MM.1S (cell line): Measurements from ENCODE around the gene HEATR5A.

Source experiments
- DNase-seq: peaks from one replicate; pipeline ENCODE4 v3.0.0-alpha.2; 2015
- H2AFZ ChIP-seq: fragments of 300-600 bp; sonication (generic); 2 replicates; pipeline ENCODE4 v1.6.0; 2016; ENCODE audit warnings: antibody characterized with exemption, low read length
- H3F3A ChIP-seq: fragments of 300-600 bp; sonication (generic); 2 replicates; pipeline ENCODE4 v1.6.1; 2016; ENCODE audit warnings: mild to moderate bottlenecking, antibody characterized with exemption, low read length, moderate library complexity, mixed read lengths; ENCODE audit not compliant: insufficient read depth
- H3K27ac ChIP-seq: fragments of 300-600 bp; sonication (generic); 2 replicates; pipeline ENCODE4 v1.5.1; 2016; ENCODE audit warnings: mild to moderate bottlenecking, low read length
- H3K27me3 ChIP-seq: fragments of 300-600 bp; sonication (generic); replicated peaks from 2 replicates; pipeline ENCODE4 v1.6.0; 2016; ENCODE audit warnings: low read length; ENCODE audit not compliant: insufficient read depth
- H3K36me3 ChIP-seq: fragments of 300-600 bp; sonication (generic); replicated peaks from 2 replicates; pipeline ENCODE4 v1.6.1; 2016; ENCODE audit warnings: mild to moderate bottlenecking, low read length, mixed read lengths; ENCODE audit not compliant: insufficient read depth
- H3K4me1 ChIP-seq: fragments of 300-600 bp; sonication (generic); 2 replicates; pipeline ENCODE4 v1.6.1; 2016; ENCODE audit warnings: low read length, mixed read lengths
- H3K4me2 ChIP-seq: fragments of 300-600 bp; sonication (generic); 2 replicates; pipeline ENCODE4 v1.6.0; 2016; ENCODE audit warnings: low read depth, low read length
- H3K4me3 ChIP-seq: fragments of 300-600 bp; sonication (generic); 2 replicates; pipeline ENCODE4 v1.5.1; 2016; ENCODE audit warnings: low read length, mixed read lengths
- H3K79me2 ChIP-seq: fragments of 300-600 bp; sonication (generic); 2 replicates; pipeline ENCODE4 v1.6.1; 2016; ENCODE audit warnings: mixed run types, low read length, mixed read lengths
- H3K9ac ChIP-seq: fragments of 300-600 bp; sonication (generic); 2 replicates; pipeline ENCODE4 v1.6.1; 2016; ENCODE audit warnings: low read length, mixed read lengths
- H3K9me2 ChIP-seq: fragments of 300-600 bp; sonication (generic); replicated peaks from 2 replicates; pipeline ENCODE4 v1.6.1; 2016; ENCODE audit warnings: mild to moderate bottlenecking, low read length, mixed read lengths; ENCODE audit not compliant: insufficient read depth
- H3K9me3 ChIP-seq: fragments of 300-600 bp; sonication (generic); replicated peaks from 2 replicates; pipeline ENCODE4 v1.6.1; 2016; ENCODE audit warnings: mild to moderate bottlenecking, low read length, mixed read lengths; ENCODE audit not compliant: insufficient read depth
- H4K20me1 ChIP-seq: fragments of 300-600 bp; sonication (generic); 2 replicates; pipeline ENCODE4 v1.6.1; 2016; ENCODE audit warnings: mild to moderate bottlenecking, low read length, moderate library complexity, mixed read lengths; ENCODE audit not compliant: insufficient read depth
- EZH2 ChIP-seq: fragments of 300-600 bp; sonication (generic); optimal IDR thresholded peaks from 2 replicates; pipeline ENCODE3; 2017; ENCODE audit warnings: low read depth, mild to moderate bottlenecking, antibody characterized with exemption, low read length, mixed read lengths
- EZH2phosphoT487 ChIP-seq: fragments of 300-600 bp; sonication (generic); IDR thresholded peaks from 2 replicates; pipeline ENCODE4 v1.6.1; 2018; ENCODE audit warnings: antibody characterized with exemption, low read length
- TF ChIP-seq, protein P1 (sequence below): fragments of 300-600 bp; sonication (generic); IDR thresholded peaks from 2 replicates; pipeline ENCODE4 v1.5.1; 2016; ENCODE audit warnings: antibody characterized with exemption, low read length, mixed read lengths

The HEATR5A gene

GRCh38 chr14:31411218-31411727 is 9.1 kb downstream of the HEATR5A start:
- Histone ChIP-seq H3K9ac (no peak overlapping the region), H3K27me3 (no peaks in the 10 kb centered on the region), H3K4me2 (no peak overlapping the region), H3K27ac (no peak overlapping the region), H4K20me1 (no peaks in the 10 kb centered on the region), H3K9me2 (no peaks in the 10 kb centered on the region), H3K9me3 (no peaks in the 10 kb centered on the region), H3K4me3 (no peak overlapping the region), H3F3A (no peaks in the 10 kb centered on the region), H2AFZ (no peak overlapping the region), H3K4me1 (no peaks in the 10 kb centered on the region), H3K36me3 (no peaks in the 10 kb centered on the region), H3K79me2 (no peaks in the 10 kb centered on the region)
- TF ChIP-seq, protein P1, sequence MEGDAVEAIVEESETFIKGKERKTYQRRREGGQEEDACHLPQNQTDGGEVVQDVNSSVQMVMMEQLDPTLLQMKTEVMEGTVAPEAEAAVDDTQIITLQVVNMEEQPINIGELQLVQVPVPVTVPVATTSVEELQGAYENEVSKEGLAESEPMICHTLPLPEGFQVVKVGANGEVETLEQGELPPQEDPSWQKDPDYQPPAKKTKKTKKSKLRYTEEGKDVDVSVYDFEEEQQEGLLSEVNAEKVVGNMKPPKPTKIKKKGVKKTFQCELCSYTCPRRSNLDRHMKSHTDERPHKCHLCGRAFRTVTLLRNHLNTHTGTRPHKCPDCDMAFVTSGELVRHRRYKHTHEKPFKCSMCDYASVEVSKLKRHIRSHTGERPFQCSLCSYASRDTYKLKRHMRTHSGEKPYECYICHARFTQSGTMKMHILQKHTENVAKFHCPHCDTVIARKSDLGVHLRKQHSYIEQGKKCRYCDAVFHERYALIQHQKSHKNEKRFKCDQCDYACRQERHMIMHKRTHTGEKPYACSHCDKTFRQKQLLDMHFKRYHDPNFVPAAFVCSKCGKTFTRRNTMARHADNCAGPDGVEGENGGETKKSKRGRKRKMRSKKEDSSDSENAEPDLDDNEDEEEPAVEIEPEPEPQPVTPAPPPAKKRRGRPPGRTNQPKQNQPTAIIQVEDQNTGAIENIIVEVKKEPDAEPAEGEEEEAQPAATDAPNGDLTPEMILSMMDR: no peak
- TF ChIP-seq EZH2phosphoT487: no peak
- no peak for DNase-seq

DNA sequence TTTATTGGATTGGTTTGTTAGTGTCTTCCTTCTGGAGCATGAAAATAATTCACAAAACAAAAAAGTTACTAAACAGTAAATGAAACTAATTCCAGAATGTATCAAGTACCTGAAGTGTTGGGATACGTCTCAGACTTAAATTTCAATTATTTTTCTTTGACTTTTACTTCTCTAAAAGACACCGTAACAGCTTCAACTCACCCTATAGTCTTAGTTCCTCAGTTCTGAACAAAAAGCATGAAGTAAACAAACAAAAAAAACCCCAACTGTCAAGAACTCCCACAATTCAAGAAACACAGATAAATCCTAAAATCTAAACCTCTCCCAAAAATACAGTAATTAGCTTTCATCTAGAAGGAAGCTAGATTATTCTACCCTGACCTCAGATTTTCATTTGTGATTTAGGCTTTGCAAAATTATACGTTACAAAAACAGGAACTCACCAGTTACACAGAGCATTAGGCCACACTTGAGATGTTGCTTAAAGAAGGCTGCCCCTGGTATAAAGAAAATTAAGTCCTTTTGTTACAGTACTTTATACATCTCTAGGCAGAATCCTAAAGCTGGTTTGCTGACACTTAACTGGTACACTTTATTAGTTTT is 10.2 kb downstream of the HEATR5A start:
- no peaks in the 10 kb centered on the region for H3K79me2 ChIP-seq
- H3K9me3 ChIP-seq: no peaks in the 10 kb centered on the region
- no peak overlapping the region for H3K9ac ChIP-seq
- no peak overlapping the region for H2AFZ ChIP-seq
- no peak overlapping the region for H3K27ac ChIP-seq
- no peaks in the 10 kb centered on the region for H3K4me1 ChIP-seq
- H4K20me1 ChIP-seq: no peaks in the 10 kb centered on the region
- TF ChIP-seq EZH2 (no peak), EZH2phosphoT487 (no peak)
- TF ChIP-seq, protein P1: no peak
- H3F3A ChIP-seq: no peaks in the 10 kb centered on the region
- no peak overlapping the region for H3K4me2 ChIP-seq
- no peak for DNase-seq
- no peaks in the 10 kb centered on the region for H3K27me3 ChIP-seq
- no peaks in the 10 kb centered on the region for H3K36me3 ChIP-seq
- no peak overlapping the region for H3K4me3 ChIP-seq
- no peaks in the 10 kb centered on the region for H3K9me2 ChIP-seq

- Histone ChIP-seq H3K79me2 (no peaks in the 10 kb centered on the region), H3K9ac (no peak overlapping the region), H3K4me3 (no peak overlapping the region), H3K9me2 (no peaks in the 10 kb centered on the region), H3K27ac (no peak overlapping the region), H3K9me3 (no peaks in the 10 kb centered on the region), H2AFZ (no peak overlapping the region), H3F3A (no peaks in the 10 kb centered on the region), H4K20me1 (no peaks in the 10 kb centered on the region), H3K27me3 (no peaks in the 10 kb centered on the region), H3K4me1 (no peaks in the 10 kb centered on the region), H3K36me3 (no peaks in the 10 kb centered on the region), H3K4me2 (no peak overlapping the region)
- TF ChIP-seq, protein P1: no peak
- DNase-seq: no peak
These were observed 11.9 kb downstream of the HEATR5A start for GRCh38 chr14:31408421-31408820.
